Measurements from ENCODE around the gene ZIC1.

The ZIC1 gene

DNA sequence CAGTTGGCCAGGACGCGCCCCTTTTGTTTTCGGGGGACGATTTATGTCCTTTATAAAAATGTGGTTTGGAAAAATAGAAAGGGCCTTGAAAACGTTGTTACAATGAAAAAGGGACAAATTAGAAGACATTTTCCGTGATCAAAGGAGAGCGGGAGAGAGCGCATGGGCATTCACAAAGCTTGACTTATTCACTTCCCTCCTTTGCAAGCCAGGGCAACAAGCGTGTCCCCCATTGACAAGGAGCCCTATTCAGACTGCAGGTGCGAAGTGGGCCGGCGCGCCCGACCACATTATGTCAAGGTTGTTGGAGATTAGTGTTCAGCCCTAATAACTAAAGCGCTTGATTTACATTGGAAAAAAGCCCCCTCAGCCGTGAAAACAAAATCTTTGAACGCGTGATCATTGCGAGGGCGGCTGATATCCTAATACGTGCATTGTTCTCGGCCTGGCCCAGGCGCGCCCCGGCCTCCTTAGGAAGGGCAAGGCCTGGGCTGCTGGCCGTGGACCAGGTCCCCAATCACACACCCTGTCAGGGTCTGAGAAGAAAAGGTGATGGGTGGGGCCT, 28.7 kb upstream of the ZIC1 start:
- no peak for DNase-seq

GRCh38 chr3:147380977-147381376, 28.2 kb upstream of the ZIC1 start:
- no peak for DNase-seq

GRCh38 chr3:147381596-147381995, 27.6 kb upstream of the ZIC1 start:
- DNase-seq = no peak

DNA sequence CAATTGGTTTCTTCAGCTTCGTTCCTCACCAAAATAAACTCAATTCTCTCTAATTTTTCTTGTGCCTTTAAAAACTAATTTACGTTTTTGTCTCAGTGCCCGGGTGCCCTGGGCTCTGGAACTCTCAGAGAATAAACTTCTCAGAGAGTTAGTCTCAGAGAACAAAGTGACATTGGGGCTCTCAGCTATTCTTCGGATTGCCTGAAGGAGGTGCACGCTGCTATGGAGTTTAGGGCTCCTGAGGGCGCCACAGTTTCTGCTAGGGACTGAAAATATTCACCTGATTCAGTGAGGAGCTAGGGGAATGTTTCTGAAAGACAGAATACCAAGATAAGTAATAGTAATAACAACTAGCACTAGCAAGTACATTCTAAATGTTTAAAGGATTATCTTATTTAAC, 25.5 kb upstream of the ZIC1 start:
- no peak for DNase-seq

GRCh38 chr3:147384210-147385058, 24.7 kb upstream of the ZIC1 start:
- DNase-seq = no peak

DNA sequence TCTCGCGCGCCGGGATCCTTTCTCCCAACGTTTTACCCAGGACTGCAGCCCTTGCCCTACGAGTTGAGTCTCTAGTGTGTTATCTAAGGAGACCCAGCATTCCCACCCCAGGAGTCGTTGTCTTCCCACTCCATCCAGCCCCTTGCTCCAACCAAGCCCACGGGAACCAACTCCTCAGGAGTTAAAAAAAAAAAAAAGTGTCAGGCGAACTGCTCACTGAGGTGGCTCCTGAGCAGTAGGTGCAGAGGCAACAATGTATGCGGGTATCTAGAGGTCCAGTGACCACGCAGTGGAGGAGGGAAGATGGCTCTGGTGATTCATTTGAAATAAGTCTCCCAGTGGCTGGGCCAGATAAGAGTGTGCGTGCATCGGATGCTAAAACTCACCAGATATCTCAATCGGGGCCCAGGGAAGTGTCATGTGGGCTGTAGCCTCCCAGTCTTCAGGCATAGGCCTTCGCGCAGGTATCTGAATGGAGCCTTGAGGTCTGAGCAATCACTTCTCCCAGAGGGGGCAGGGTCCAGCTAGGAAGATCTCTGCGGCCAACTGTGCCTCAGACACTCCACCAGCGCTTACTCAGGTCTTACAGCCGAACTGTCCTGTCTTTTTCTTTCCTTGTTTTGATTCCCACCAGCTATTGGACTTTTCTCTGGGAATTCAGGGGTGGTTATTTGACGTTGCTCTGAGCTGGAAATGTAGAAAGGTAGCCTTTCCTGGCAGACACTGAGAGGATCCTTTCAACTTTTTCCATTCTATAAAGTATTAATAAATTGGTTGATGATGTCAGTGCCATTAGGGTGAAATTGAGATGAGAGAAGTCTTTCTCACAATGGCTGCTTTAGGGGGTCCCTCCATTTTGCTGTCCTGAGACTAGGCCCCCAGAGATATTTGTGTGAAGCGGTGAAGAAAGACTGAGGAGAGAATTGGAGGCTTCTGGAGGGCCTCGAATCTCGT, 23.8 kb upstream of the ZIC1 start:
- DNase-seq = no peak

DNA sequence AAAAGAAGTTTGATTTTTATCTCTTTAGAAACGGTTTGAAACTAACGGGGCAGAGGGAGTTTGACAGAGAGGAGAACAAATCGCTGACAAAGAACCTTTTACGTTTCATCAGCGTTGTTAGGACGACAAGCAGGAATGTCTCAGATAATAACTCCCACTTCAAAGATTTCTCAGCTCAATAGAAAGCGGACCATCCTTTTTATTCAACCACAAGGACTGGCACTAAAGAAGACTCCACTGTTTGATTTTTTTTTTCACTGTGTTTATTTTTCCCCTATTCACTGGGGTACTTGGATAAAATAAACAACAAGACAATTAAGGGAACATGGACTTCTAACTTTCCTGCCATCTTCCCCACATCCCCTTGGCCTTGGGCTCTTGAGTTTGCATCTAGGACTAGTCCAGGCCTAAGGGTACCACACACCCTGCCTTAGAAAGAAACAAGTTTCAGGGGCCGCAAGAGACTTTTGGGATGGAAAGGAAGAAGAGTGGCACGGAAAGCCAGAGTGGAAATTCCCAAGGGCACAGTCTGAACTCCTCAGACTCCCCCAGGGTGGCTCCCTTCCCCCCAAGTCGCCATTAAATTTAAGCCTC, 21.8 kb upstream of the ZIC1 start:
- DNase-seq = no peak

DNA sequence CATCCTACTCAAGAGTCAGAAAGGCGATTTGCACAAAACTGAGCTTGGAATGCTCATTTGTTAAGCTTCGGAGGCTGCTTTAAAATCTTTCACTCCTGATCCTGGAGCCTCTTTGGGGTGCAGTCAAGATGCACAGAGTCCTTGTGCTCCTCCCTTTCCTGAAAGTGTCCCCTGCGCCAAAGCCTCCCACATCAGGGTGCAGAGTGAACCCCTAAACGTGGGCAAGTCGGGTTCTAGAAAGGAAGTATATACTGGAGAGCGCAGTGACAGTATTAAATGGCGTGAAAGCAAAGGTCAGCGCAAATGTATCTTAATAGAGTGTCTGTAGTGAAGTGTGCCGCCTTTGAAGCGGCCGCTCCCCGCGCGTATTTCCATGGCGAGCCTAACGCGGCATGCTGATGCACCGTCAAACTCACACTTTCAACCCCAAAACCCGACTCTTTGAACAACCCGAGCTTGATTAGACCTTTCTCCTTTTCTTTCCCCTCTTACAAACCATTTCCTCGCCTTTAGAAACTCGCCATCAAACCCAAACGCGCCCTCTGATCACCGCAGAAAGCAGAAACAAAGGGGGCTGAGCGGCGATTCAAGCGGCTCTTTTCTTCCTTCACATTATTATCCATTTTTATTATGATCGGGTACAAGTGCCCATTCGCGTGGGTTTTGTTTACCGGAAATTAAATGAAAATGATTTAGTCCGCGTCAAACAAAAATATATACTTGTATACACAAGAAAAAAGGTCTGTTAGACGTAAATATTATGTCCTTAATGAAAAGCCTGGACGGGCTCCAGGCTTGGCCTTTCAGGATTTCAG, 21.1 kb upstream of the ZIC1 start:
- no peak for DNase-seq

DNA sequence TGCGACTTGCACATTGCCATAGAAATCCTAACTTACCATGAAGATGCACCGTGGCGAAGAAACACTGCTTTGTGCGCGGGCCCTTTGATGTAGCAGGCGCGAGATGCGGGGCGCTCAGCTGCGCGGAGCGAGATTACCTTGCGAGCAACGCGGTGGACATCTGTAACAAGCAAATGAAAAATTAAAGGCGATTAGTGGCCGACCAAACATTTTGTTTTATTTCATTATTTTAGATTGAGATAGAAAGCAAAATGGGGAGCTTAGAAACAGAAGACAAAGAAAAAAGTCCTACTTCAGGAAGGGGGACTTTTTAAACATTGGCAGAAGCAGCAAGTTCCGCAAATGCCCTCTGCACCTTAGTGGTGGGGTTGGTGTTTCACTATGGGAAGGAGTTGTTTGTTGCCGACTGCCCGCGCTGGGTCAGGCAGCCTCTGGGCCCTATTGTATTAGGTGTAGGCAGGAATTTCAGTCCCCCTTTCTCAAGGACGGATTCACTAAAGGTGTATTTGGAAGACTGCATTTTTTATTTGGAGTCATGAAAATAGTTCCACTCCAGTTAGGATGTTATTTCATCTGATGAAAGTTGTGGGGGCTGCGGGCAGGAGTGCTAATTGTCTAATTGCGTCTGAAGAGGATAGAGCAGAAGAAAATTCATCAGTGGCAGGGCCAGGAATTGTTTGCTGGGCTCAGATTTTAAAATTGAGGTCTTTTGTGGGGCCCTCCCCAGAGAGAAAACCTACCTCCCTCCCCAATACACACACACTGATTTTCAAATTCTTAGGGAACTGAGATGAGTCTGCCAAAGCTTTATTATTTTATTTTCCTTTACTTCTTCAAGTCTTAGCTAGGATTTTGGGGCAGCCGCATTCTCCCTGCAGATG, 20.2 kb upstream of the ZIC1 start:
- no peak for DNase-seq

GRCh38 chr3:147389717-147390116, 19.4 kb upstream of the ZIC1 start:
- DNase-seq = no peak

DNA sequence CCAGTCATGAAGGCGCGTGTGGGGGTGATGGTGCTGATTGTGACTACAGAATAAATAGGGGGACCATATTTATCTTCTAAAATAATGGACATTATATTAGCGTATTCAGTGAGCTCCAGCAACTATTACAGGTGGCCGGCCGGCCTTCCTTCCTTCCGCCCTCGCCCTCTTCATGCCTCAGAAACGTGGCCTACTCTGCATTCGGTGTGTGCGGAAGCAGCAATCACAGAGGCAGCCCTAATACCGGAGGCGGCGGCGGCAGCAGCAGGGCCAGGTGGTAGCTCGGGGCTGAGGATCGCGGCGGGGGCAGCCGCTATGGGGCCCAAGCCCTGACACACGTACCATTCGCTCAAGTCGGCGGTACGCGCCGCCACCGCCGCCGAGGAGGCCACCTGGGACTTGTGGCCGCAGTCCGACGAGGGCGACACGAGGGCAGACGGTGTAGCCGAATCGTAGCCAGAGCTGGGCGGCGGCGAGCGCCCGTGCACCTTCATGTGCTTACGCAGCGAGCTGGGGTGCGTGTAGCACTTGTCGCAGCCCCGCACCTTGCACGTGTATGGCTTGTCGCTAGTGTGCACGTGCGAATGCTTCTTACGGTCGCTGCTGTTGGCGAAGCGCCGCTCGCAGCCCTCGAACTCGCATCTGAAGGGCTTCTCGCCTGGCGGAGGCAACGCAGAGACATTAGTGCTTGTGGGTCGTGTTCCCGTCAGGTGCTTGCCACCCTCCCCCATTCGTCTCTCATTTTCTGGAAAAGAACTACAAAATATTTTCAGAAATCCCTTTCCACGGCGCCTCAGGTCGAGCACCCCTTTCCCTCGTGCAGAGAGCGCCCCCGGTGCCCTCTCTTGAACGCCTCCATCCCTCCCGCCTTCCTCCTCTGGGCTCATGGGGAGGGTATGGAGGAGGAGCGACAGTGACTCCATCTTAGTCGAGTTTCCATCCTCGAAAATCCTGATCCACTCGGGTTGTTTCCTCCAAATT, 18.3 kb upstream of the ZIC1 start:
- DNase-seq = no peak

DNA sequence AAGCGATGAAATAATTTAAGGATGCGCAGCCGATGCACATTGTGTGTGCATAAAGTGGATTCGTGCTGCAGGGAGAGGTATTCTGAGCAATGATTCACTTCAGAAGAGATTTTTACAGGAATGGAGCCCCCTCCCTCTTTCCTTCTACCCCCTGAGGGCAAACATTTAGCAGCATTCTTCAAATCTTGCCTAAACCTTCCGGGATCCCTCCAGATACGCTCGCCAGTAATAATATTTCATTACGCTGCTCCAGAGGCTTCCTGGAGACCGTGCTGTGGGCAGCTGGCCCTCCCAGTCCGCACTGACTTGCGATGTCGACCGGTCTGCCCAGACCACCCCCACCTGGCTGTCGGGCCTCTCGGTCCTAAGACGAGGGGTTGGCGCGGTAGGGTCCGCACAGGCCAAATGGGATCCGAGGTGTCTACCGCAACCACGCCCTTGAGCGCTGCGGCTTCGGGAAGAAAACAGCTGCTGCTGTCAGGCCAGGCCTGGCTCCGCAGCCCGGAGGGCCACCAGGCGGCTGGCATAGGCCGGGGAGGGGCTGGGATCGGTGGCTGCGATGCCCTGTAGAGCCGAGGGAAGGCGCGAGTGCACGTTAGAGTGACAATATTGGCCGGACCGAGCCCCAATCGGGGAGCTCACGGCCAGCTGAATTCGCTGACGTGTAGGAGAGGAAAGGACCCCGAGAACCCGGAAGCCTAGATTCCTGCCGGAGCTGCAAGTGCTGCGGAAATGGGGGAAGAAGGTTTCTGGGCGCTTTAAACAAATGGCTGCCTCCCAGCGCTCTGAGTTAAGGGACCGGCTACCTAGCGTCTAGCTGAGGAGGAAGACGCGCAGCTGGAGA, 17.2 kb upstream of the ZIC1 start:
- no peak for DNase-seq

DNA sequence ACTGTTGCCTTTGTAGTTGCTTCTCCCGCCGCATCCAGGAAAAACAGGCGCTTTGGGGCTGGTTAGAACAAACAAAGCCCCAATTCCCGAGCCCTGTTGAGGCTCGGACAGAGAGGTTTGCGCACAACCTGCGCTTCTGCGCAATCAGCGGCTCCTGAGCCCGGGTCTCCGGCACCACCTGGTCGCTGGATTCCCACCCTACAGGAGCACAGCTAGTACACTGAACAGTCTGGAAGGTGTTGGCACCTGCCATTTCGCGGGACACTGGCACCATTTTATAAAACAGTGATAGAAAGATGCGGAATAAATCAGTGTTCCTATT, 16.6 kb upstream of the ZIC1 start:
- no peak for DNase-seq

- no peak for DNase-seq
These were observed 15.8 kb upstream of the ZIC1 start for GRCh38 chr3:147393261-147393942.

DNA sequence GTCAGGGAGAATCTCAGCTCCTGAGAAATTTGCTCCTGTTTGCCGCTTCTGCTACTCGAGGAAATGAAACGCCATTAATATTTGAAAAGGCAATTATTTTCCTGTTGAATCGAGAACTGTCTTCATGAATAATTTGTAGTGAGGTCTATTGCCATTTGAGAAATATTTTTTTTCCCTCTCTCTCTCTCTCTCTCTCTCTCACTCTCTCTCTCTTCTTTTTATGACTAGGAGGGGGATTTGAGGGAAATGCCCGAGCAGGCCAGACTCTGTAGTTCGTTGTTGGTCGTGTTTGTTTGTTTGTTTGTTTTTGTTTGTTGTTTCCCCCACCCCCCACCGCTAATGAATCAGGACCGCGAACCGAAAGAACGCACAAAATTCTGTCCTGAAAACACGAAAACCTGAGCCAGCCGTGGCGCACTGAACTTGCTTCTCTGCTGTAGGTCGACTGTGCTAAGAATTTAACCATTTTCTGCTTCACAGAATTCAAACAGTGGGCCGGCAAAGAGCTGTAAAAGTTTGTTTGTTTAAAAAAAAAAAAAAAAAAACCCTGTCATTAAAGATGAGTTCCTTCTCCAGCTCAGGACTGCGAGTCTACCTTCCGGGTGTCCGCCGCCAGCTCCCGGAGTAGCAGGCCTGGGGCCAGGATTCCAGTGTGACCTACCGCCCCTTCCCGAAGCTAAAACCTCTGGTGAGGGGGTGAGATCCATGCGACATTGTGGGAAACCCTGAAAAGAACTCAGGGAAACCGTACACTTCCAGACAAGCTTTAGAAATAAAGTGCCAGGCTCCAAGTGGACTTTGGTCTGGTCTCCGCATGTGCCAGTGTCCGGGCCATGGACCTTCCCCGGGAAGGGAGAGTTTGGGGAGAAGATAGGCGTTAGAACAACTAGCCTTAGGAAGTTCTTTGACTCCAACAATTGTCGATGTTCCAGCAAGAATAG, 15.0 kb upstream of the ZIC1 start:
- DNase-seq = no peak

GRCh38 chr3:147394884-147395225, 14.3 kb upstream of the ZIC1 start:
- no peak for DNase-seq

- no peak for DNase-seq
These were observed 13.1 kb upstream of the ZIC1 start for GRCh38 chr3:147395899-147396711.

All from suppressor macrophage treated with lipopolysaccharide for 1 hour (primary cell).